Activated T-helper 1 cell treated with anti-CD3 and anti-CD28 coated beads, Interleukin-12 subunit alpha, Interleukin-12 subunit beta, Interleukin-2, Interleukin-4 antibody, amounts not matched to agents 30 ng/mL and 10 ng/mL and 1 ng/mL, durations not matched to agents 14 hours and 24 hours and 36 hours (primary cell): ENCODE results near the gene FOXO4. TPM values are rescaled to one million over a fixed set of nuclear protein-coding genes. Genes with fewer than 3 reads are reported as not detected.

ENCODE experiments used
- DNase-seq: peaks from one replicate; pipeline ENCODE4 v3.0.0; 2021; ENCODE audit warnings: low spot score
- H3K27ac Mint-ChIP-seq: one replicate; pipeline ENCODE4 v1.8.0; 2021; ENCODE audit warnings: mild to moderate bottlenecking, mixed read lengths
- H3K27me3 Mint-ChIP-seq: one replicate; pipeline ENCODE4 v1.8.0; 2022; ENCODE audit warnings: mild to moderate bottlenecking, moderate library complexity, mixed read lengths; ENCODE audit not compliant: insufficient read depth
- H3K36me3 Mint-ChIP-seq: one replicate; pipeline ENCODE4 v1.8.0; 2021; ENCODE audit warnings: low read depth, mixed read lengths
- H3K4me1 Mint-ChIP-seq: one replicate; pipeline ENCODE4 v1.8.0; 2021; ENCODE audit warnings: low read depth, mixed read lengths
- H3K4me3 Mint-ChIP-seq: one replicate; pipeline ENCODE4 v1.8.0; 2021; ENCODE audit warnings: mild to moderate bottlenecking, moderate library complexity, mixed read lengths
- H3K9me3 Mint-ChIP-seq: one replicate; pipeline ENCODE4 v1.8.0; 2021; ENCODE audit warnings: mixed read lengths
- intact Hi-C: fragments of 100-400 bp; cut with micrococcal nuclease; formaldehyde crosslinking; loops from one replicate; pipeline ENCODE4 v1.15.1; 2024
- total RNA-seq: library from RNA; stranded (reverse); gene quantifications from 2 replicates; pipeline ENCODE4 v1.2.3, GENCODE V29; 2022

Gene FOXO4
- total RNA-seq, 1 donor from 2014 or later, result 11.9 TPM

DNA sequence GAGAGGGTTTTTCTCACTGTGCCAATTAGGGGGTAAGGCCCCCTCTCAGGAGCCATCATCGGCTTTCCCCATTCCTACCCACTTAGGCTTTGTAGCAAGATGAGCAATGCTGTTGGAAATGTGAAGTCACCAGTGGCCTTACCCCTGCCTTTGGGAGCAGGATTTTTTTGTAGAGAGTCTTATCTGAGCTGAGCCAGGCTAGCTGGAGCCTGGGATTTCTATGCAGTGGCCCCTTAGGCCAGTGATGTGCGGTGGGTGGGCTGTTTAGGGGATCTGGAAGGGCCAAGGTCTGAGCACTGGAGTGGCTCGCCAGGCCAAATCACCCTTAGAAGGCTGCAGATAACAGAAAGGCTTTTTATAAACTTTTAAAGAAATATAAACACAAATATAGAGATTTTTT lies 6.6 kb downstream of the FOXO4 start:
- no peak for DNase-seq
- no peaks in the 10 kb centered on the region for H3K27me3 Mint-ChIP-seq
- H3K36me3 Mint-ChIP-seq, result peaks cover 29% of the 10 kb centered on the region
- H3K9me3 Mint-ChIP-seq, result no peaks in the 10 kb centered on the region
- H3K27ac Mint-ChIP-seq, result peak overlapping the region; percentile 92
- intact Hi-C loops, result loop anchor here (2.0 kb wide), 1 partner anchor 17 kb away; the partner anchor contains the start of gene MED12
- H3K4me3 Mint-ChIP-seq, result no peak overlapping the region
- peaks cover 70% of the 10 kb centered on the region for H3K4me1 Mint-ChIP-seq

DNA sequence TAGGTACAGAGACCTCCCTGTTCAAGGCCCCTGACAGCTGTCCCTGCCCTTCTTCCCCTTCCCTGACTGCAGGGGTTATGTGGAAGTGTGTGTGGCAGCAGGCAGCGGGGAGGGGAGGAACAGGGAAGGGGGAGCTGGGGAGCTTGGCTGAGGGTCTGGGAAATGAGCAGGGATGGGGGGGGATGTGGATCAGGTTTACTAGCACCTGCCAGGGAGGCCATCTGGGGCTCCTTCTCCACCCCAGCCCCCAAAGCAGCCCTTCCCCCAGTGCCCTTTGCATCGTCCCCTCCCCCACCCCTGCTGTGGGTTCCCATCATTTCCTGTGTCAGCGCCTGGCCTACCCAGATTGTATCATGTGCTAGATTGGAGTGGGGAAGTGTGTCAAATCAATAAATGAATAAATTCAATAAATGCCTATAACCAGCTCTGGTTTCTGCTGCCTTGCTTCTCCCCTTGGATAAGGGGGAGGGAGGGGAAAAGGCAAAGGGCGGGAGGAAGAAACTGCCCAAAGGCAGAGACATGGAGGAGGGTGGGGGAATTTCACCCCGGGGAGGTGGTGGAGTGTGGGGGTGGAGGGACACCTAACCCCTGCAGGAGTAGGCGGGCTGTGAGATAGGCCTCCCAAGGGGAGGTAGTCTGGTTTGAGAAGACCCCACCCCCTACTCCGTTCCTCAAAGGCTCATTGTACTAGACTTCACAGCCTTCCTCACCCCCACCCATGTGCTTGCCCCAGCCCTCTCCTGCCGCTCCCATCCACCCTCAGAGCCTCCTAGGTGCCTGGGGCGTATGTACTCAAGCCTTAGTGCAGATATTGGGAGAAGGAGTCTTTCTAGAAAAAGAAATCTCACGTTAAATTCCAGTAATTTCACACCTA lies 7.7 kb downstream of the FOXO4 start:
- no peaks in the 10 kb centered on the region for H3K9me3 Mint-ChIP-seq
- peaks cover 40% of the 10 kb centered on the region for H3K36me3 Mint-ChIP-seq
- H3K4me3 Mint-ChIP-seq, result peak overlapping the region; percentile 86
- peak overlapping the region; percentile 92 for H3K27ac Mint-ChIP-seq
- intact Hi-C loops, result loop anchor here (1.0 to 2.0 kb wide), 3 partner anchors 8 to 26 kb away; partner anchors contain the start of genes IL2RG and MED12
- peak; percentile 29 for DNase-seq
- no peaks in the 10 kb centered on the region for H3K27me3 Mint-ChIP-seq
- peaks cover 74% of the 10 kb centered on the region for H3K4me1 Mint-ChIP-seq

DNA sequence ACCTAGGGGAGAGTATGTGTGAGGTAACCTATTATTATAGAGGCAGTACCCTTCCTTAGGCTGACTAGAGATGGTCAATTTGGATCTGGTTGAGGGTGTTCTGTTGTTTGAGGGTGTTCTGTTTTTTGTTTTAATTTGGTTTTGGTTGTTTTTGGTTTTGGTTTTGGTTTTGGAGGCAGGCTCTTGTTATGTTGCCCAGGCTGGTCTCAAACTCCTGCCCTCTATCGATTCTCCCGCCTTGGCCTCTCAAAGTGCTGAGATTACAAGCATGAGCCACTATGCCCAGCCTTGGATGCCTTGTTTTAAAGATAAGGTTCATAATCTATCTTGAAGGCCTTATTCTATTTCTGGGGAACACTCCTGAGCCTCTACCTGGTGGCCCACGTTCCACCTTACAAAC lies 10.0 kb downstream of the FOXO4 start:
- intact Hi-C loops, result no loop called here
- peak overlapping the region; percentile 87 for H3K27ac Mint-ChIP-seq
- H3K27me3 Mint-ChIP-seq, result no peaks in the 10 kb centered on the region
- no peaks in the 10 kb centered on the region for H3K9me3 Mint-ChIP-seq
- peak overlapping the region; percentile 99 for H3K4me3 Mint-ChIP-seq
- H3K4me1 Mint-ChIP-seq, result peaks cover 66% of the 10 kb centered on the region
- H3K36me3 Mint-ChIP-seq, result peaks cover 62% of the 10 kb centered on the region
- DNase-seq, result no peak

DNA sequence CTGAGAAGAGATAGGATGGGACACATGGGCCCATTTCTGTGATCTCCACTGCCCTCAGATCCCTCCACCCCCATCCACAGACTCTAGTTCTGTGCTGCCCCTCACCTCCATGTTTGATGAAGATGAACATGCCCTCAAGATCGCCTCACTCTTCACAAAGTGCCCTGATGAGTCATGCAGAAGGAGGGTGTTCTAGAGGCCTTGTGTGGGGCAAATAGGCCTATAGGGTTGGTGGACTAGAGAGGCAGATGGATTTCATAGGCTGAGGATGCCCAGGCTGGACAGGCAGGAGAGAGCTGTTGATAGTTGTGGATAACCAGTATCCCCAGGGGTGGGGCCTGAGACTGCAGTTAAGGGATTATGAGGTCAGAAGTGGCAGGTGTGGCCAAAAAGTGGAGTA lies 10.8 kb downstream of the FOXO4 start, which contains the start of gene CXorf65:
Gene CXorf65, minus strand, starts transcription at position 314 of the 400 bp plus-strand sequence. Its CDS starts 184 bp downstream, at position 130.
- Mint-ChIP-seq H3K9me3 (no peaks in the 10 kb centered on the region), H3K36me3 (peaks cover 68% of the 10 kb centered on the region), H3K27me3 (no peaks in the 10 kb centered on the region), H3K27ac (peak within 1 kb of the TSS; percentile 87), H3K4me3 (peak within 1 kb of the TSS; percentile 99), H3K4me1 (peaks cover 64% of the 10 kb centered on the region)
- intact Hi-C loops, result no loop called here
- no peak for DNase-seq

DNA sequence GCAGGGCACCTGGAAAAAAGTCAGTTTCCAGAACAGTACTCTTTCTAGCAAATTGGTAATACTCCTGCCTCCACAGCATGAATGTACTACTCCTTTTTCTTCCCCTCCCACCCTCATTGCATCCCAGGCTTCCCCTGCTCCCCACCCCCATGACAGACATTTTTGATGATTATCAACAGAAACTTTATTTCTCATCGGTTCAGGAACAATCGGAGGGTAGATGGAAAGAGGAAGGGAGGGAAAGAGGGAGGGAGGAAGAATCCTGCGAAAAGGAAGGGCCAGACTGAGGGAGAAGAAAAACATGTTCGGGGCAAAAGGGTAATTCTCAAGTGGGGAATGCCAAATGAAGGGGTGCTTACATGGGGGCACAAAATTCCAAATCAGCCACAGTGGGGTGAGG lies 11.6 kb downstream of the FOXO4 start:
- DNase-seq, result no peak
- intact Hi-C loops, result no loop called here
- H3K27ac Mint-ChIP-seq, result peak overlapping the region; percentile 40
- no peaks in the 10 kb centered on the region for H3K27me3 Mint-ChIP-seq
- peak overlapping the region; percentile 99 for H3K4me3 Mint-ChIP-seq
- H3K9me3 Mint-ChIP-seq, result no peaks in the 10 kb centered on the region
- H3K36me3 Mint-ChIP-seq, result peaks cover 66% of the 10 kb centered on the region
- H3K4me1 Mint-ChIP-seq, result peaks cover 69% of the 10 kb centered on the region

DNA sequence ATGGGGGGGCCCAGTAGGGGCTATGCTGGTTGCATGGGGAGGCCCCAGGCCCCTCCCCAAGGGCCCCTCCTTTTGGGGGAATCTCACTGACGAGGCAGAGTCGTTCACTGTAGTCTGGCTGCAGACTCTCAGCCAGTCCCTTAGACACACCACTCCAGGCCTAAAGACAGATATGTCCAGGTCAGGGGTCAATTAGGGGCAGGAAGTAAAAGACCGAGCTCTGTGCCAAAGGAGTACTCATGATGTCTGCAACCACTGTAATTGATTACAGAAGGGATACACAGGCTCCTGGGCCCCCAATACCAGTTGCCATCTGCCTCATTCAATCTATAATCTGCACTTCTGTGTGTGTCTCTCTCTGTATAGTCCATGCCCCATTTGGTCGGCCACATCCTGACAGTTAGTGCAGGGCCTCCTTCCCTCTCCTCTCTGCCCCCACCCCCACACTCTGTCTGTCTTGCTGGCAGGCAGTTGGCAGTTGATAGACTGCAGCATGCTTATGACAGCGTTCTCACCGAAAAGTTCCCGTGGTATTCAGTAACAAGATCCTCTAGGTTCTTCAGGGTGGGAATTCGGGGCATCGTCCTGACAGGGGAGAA lies 12.2 kb downstream of the FOXO4 start:
- Mint-ChIP-seq H3K9me3 (no peaks in the 10 kb centered on the region), H3K4me1 (peaks cover 69% of the 10 kb centered on the region), H3K36me3 (peaks cover 66% of the 10 kb centered on the region), H3K27ac (peak overlapping the region; percentile 80), H3K4me3 (peak overlapping the region; percentile 99), H3K27me3 (no peaks in the 10 kb centered on the region)
- intact Hi-C loops, result no loop called here
- peak; percentile 19 for DNase-seq

DNA sequence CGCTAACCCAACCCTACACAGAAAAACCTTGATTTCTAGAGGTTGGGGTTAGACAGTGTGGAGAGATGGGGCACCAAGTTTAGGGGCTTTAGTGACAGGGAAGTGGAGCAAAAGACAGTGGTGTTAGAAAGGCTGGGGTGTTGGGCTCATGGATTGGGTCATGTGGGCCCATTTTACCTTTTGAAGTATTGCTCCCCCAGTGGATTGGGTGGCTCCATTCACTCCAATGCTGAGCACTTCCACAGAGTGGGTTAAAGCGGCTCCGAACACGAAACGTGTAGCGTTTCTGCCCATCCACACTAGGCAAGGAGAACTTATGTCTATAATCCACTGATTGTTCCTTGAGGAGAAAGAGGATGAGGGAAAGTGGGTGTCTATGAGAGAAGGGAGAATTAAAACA lies 13.4 kb downstream of the FOXO4 start:
- DNase-seq, result no peak
- H3K27ac Mint-ChIP-seq, result peak overlapping the region; percentile 80
- no peaks in the 10 kb centered on the region for H3K9me3 Mint-ChIP-seq
- peaks cover 61% of the 10 kb centered on the region for H3K36me3 Mint-ChIP-seq
- intact Hi-C loops, result no loop called here
- peaks cover 64% of the 10 kb centered on the region for H3K4me1 Mint-ChIP-seq
- H3K27me3 Mint-ChIP-seq, result no peaks in the 10 kb centered on the region
- peak overlapping the region; percentile 99 for H3K4me3 Mint-ChIP-seq

DNA sequence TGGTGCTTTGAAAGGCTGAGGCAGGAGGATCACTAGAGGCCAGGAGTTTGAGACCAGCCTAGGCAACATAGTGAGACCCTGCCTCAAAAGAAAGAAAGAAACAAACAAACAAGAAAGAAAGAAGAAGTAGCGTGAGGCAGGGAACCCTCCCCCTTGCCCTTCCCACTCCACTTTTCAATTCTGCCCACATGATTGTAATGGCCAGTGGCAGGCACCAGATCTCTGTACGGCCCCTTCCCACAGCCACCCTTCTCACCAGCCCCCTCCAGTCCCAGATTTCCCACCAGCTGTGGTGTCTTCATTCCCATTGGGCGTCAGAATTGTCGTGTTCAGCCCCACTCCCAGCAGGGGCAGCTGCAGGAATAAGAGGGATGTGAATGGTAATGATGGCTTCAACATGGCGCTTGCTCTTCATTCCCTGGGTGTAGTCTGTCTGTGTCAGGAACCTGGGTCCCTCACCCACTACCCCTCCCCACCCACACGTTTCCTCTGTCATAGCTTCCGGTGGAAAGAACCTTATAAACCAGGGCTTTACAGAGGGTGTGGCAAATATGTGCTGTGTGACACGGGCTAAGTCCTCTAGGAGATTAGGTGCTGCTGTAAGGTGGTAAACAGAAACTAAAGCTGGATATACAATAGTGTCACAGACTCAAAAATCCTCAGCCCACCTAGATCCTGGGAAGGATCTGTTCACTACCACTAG lies 15.6 kb downstream of the FOXO4 start, which contains the start of gene IL2RG:
Gene IL2RG, minus strand, starts transcription at position 437 of the 703 bp plus-strand sequence. Its CDS starts 38 bp downstream, at position 399.
- no peaks in the 10 kb centered on the region for H3K27me3 Mint-ChIP-seq

DNA sequence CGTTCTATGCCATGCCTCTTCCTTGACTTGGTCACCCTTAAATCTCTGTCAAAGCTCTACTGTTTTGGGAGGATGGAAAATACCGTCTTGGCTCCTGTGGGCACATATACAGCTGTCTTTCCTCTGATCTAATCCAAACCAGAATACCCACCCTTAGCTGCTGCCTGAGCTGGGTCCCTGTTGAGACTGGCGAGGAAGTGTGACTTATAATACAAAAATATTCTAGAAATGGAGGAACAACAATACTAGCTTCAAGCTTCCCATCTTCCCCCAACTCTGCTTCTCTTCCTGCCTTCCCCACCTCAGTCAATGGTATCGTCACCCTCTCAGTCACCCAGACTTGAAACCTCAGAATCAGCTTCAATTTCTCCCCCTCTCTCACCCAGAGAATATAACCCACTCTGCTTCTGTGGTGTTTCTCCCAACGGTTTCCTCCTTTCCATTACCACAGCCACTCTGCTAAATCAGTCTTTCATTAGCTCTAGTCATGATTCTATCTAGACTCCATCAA lies 16.3 kb downstream of the FOXO4 start:
- H3K4me1 Mint-ChIP-seq, result peaks cover 46% of the 10 kb centered on the region
- H3K9me3 Mint-ChIP-seq, result no peaks in the 10 kb centered on the region
- H3K36me3 Mint-ChIP-seq, result peaks cover 43% of the 10 kb centered on the region
- H3K27ac Mint-ChIP-seq, result peak overlapping the region; percentile 92
- peak overlapping the region; percentile 99 for H3K4me3 Mint-ChIP-seq
- no peaks in the 10 kb centered on the region for H3K27me3 Mint-ChIP-seq
- DNase-seq, result no peak
- intact Hi-C loops, result loop anchor here (1.0 to 10.0 kb wide), 11 partner anchors 7 to 977 kb away; partner anchors contain the start of genes CXCR3, IGBP1, NONO and SNX12

More for the DNA sequence above, 15.6 kb downstream of the FOXO4 start, which contains the start of gene IL2RG:
- Mint-ChIP-seq H3K4me3 (peak within 1 kb of the TSS; percentile 99), H3K36me3 (peaks cover 47% of the 10 kb centered on the region), H3K27ac (peak within 1 kb of the TSS; percentile 92), H3K4me1 (peaks cover 52% of the 10 kb centered on the region), H3K9me3 (no peaks in the 10 kb centered on the region)
- intact Hi-C loops, result loop anchor here (1.0 to 10.0 kb wide), 11 partner anchors 8 to 976 kb away; partner anchors contain the start of genes CXCR3, IGBP1, NONO and SNX12
- peak; percentile 75 for DNase-seq

DNA sequence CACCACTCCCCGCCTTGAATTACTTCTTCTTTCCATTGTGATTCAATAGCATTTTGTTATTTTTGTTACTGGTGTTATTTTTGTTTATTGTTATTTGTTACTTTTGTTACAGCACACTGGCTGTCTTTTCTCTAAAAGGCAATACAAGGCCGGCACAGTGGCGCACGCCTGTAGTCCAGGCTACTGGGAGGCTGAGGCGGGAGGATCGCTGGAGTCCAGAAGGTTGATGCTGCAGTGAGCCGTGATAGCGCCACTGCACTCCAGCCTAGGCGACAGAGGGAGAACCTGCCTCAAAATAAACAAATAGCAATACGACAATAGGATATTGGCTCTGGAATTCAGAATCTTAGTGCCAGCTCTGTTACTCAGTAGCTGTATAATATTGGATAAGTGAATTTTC lies 21.7 kb downstream of the FOXO4 start:
- Mint-ChIP-seq H3K27ac (no peak overlapping the region), H3K36me3 (peaks cover 8% of the 10 kb centered on the region), H3K9me3 (no peaks in the 10 kb centered on the region), H3K27me3 (no peaks in the 10 kb centered on the region), H3K4me1 (peaks cover 22% of the 10 kb centered on the region), H3K4me3 (no peak overlapping the region)
- intact Hi-C loops, result loop anchor here (10.0 kb wide), 2 partner anchors 497 to 983 kb away; partner anchors contain the start of genes CXCR3 and IGBP1
- DNase-seq, result no peak

DNA sequence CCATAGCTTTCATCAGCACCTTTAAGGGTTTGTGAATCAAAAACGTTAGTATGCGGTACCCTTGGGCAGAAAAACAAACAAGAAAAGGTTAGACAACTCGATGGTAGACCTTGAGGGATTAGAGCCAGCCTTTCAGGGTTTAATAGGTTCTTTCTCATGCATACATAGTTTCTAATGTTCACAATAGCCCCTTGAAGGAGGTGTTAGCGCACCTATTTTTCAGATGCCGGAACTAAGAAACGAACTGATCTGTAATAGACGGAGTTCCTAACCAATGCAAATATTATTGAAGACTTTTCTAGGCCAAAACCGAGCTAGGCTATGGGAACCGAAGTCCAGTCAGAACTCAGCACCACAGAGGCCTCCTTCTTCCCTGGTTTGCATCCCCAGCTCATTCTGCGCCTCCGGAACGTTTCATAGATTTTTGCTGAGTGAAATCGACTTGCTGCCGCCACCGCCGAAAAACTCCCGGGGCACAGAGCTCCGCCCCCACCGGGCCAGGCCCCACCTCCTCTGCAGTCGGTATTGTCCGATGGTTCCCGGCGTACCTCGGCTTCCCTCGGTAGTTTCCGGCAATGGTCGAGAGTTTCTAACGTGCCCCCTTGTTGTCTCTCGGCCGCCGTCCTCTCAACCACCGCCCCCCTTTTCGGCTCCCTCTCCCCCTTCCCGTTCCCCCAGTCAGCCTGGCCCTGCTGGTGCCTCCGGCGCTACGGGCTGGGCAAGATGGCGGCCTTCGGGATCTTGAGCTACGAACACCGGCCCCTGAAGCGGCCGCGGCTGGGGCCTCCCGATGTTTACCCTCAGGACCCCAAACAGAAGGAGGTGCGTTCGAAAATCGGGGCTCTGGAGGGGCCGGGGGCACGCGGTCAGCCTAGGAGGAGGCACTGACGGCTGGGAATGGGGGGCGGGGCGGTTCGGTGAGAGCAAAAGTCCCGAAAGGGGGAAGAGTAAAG lies 22.7 kb downstream of the FOXO4 start, which contains the start of gene MED12:
Gene MED12, plus strand, starts transcription at position 565 of the 953 bp plus-strand sequence. Its CDS starts 159 bp downstream, at position 724.
- intact Hi-C loops, result loop anchor here (1.0 to 10.0 kb wide), 8 partner anchors 11 to 984 kb away; partner anchors contain the start of genes CXCR3, FOXO4, IGBP1 and OGT
- DNase-seq, result peak; percentile 76
- Mint-ChIP-seq H3K4me1 (peaks cover 20% of the 10 kb centered on the region), H3K36me3 (peaks cover 15% of the 10 kb centered on the region), H3K27me3 (no peaks in the 10 kb centered on the region), H3K4me3 (peak within 1 kb of the TSS; percentile 85), H3K27ac (peak within 1 kb of the TSS; percentile 82), H3K9me3 (no peaks in the 10 kb centered on the region)
